GM19023 (cell line): ENCODE measurements around the gene NUP50.

ENCODE experiments used
- ATAC-seq: cut with Tn5 transposase; IDR thresholded peaks from one replicate; pipeline ENCODE4 v1.9.1; 2021; ENCODE audit warnings: mild to moderate bottlenecking, moderate library complexity; ENCODE audit not compliant: unreplicated experiment

The NUP50 gene, protein sequence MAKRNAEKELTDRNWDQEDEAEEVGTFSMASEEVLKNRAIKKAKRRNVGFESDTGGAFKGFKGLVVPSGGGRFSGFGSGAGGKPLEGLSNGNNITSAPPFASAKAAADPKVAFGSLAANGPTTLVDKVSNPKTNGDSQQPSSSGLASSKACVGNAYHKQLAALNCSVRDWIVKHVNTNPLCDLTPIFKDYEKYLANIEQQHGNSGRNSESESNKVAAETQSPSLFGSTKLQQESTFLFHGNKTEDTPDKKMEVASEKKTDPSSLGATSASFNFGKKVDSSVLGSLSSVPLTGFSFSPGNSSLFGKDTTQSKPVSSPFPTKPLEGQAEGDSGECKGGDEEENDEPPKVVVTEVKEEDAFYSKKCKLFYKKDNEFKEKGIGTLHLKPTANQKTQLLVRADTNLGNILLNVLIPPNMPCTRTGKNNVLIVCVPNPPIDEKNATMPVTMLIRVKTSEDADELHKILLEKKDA

GRCh38 chr22:45163451-45164269 lies at the start of gene NUP50:
NUP50 (plus strand) TSS chr22:45163925; CDS start chr22:45168178, 4,253 bp downstream.
- peak; percentile 85 for ATAC-seq

- ATAC-seq: no peak
Observed at GRCh38 chr22:45120440-45120839, 43.3 kb upstream of the NUP50 start.

DNA sequence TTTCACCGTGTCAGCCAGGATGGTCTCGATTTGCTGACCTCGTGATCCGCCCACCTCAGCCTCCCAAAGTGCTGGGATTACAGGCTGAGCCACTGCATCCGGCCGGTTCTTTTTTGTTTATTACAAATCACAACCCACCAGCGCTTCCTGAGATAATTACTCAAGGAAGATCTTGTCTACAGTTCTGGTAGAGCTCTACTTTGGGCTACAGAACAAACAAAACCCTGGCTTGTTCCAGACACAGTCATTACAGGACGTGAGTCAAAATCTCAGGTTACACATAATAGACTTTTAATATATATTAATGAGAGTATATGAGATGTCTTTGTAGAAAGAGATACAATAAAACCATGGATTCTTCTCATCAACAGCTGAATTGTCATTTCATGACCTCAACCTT lies 42.8 kb upstream of the NUP50 start:
- no peak for ATAC-seq

DNA sequence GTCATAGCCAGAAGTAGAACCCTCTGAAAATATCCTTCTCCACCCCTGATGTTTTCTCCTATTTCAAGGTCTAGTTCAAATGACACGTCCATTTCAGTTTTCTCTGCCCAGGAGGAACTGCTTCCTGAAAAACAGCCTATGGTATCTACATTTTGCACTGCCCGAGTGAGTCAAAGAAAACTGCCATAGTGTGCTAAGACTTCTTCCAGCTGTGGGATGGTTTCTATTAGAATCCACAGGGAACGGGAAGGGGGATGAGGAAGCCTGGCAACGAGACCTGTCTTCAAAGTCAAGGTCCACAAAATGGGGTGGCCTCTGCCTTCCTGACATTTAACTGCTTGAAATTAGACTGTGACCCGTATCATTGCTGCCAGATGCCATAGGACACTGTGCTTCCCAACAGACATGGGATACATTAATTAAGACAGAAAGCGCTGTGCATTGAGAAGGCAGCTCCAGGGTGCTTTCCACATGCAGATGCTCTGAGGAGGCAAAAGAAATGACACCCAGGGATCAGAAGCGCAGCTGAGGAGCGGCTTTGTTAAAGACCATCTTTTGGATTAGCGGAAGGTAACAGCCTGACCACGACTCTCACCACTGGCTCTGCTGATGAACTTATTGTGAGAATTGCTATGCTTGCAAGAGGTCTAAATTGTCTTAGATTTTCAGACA lies 39.4 kb upstream of the NUP50 start:
- ATAC-seq: no peak

GRCh38 chr22:45125188-45125587 lies 38.5 kb upstream of the NUP50 start:
- ATAC-seq: no peak

DNA sequence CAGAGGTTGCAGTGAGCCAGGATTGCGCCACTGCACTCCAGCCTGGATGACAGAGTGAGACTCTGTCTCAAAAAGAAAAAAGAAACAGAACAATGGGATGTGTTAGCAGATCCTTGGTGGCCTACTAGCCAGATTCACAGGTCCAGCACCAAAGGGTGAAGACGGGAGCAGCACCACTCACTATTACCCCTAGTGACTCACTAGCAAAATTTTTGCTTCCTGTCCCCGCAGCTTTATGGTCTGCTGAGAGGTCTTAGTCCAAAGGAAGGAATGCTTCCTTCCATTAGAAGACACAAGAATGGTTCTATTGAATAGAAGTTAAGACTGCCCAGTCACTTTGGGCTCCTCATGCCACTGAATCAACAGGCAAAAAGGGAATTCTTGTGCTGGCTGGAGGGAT lies 35.9 kb upstream of the NUP50 start:
- ATAC-seq: no peak

DNA sequence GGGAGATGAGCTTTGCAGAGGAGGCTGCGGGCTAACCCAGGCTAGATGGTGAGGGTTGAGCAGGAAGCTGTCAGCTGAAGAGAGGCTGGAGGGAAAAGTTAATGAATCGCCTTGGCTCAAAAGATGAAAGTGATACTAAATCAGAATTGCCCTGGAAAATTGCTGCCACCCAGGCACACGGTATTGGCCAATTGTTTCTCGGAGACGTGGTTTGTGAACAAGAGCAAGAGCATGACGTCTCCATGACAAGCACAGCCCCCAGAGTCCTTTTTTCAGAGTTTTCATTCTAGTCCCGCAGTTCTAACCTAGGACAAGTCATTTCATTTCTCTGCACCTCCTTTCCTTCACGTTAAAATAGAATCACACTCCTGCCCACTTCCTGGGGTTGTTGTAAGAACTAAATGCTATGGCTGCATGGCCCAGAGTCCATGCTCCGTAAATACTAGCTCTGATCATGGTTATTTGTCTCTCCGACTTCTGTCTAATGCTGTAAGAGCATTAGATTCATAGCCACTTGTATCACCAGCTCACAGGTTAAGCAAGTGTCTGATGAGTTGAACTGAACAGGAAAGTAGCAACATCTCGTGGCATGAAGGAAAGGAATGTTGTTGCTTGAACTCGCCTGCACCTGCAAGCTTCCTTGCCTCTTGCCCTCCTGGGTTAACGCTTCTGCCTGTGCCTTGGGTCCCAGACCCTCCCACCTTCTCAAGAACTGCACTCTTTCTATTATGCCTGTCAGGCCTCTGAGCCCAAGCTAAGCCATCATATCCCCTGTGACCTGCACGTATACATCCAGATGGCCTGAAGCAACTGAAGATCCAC lies 33.8 kb upstream of the NUP50 start:
- ATAC-seq: no peak

- no peak for ATAC-seq
Observed at GRCh38 chr22:45130891-45131290, 32.8 kb upstream of the NUP50 start.

DNA sequence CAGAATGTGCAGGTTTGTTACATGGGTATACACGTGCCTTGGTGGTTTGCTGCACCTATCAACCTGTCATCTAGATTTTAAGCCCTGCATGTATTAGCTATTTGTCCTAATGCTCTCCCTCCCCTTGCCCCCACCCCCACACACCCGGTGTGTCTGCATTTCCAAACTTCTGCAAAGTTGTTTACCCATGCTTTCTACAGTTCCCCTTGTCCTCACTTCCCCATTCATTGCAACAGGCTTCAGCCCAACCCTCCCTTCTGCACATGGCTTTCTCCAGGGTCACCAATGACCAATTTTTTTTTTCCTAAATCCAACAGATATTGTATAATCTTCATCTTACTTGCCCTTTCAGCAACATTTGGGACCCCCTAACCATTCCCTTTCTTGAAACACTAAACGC lies 32.0 kb upstream of the NUP50 start:
- ATAC-seq: no peak

DNA sequence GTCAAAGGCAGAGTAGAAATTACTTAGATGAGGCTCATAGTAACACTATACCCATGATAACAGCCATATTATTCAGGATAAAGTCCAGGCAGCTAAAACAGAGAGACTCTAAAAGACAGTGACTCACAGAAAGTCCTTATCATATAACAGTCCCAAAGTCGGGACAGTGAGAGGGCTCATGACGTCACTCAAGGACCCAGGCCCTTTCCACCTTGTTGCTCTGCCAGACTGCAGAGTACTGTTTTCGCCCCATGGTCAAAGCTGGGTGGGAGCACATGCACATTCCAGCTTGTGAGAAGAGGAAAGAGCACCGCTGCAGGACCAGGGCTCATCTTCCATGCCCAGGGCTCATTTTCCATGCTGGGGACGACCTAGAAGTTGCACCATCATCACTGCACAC lies 29.4 kb upstream of the NUP50 start:
- ATAC-seq: no peak

GRCh38 chr22:45136594-45136993 lies 27.1 kb upstream of the NUP50 start:
- no peak for ATAC-seq

GRCh38 chr22:45139693-45140092 lies 24.0 kb upstream of the NUP50 start:
- ATAC-seq: no peak

DNA sequence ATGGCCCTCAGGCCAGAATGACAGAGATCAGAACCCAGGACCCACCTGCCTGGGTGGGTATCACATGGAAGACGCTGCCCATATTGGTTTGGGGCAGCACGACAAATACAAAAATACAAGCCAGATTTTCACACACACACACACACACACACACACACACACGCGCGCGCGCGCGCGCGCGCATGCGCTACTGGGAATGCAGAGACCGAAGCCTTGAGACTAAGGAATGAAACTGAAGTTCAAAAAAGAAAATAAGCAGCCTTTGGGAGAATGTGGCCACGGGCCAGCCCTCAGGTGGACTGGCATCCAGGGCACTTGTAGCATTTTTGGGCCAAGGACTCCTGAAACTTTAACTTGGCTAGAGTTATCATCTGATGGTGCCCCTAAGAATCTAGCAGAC lies 21.3 kb upstream of the NUP50 start:
- ATAC-seq: no peak

DNA sequence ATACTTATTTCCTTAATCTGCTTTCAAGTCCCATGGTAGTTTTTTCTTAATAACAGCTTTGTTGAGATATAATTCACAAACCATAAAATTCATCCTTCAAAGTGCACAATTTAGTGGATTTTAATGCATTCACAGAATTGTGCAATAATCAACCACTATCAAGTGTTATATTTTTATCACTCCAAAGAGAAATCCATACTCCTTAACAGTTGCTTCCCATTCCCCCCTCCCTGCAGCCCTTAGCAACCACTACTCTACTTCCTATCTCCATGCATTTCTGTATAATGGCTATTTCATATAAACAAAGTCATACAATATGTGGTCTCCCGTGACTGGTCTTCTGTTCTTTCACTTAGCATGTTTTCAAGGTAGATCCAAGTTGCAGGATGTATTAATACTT lies 18.8 kb upstream of the NUP50 start:
- no peak for ATAC-seq

DNA sequence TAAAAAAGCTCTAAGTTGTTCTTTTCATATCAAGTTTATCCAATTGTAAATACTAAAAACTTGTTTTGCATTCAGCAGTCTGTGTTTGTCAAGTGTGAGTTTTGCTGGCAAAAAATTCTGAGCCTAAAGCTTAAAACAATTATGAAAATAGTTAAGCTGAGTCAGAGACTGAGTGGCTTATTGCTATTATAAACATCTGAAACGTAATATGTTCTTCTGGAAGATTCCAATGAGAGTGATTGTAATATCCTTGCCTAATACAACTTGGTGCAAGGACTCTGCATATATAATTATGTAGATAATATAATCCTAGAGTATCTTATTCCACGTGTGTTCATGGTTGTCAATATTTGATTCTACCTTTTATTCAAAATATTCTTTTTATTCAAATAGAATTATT lies 14.1 kb upstream of the NUP50 start:
- no peak for ATAC-seq

GRCh38 chr22:45150139-45150538 lies 13.6 kb upstream of the NUP50 start:
- no peak for ATAC-seq

GRCh38 chr22:45151503-45151902 lies 12.2 kb upstream of the NUP50 start:
- ATAC-seq: no peak

GRCh38 chr22:45154383-45154782 lies 9.3 kb upstream of the NUP50 start:
- no peak for ATAC-seq

- ATAC-seq: no peak
Observed at GRCh38 chr22:45155050-45155840, 8.5 kb upstream of the NUP50 start.

GRCh38 chr22:45157907-45158306 lies 5.8 kb upstream of the NUP50 start:
- ATAC-seq: no peak
